HG03064 (cell line): ENCODE measurements around the gene AMFR.
A peak's percentile ranks its signal among the peaks of the same experiment; 100 is the strongest.

Experiments used
- ATAC-seq: cut with Tn5 transposase; IDR thresholded peaks from one replicate; pipeline ENCODE4 v1.9.1; 2021; ENCODE audit warnings: low read depth; ENCODE audit not compliant: unreplicated experiment

Gene AMFR

DNA sequence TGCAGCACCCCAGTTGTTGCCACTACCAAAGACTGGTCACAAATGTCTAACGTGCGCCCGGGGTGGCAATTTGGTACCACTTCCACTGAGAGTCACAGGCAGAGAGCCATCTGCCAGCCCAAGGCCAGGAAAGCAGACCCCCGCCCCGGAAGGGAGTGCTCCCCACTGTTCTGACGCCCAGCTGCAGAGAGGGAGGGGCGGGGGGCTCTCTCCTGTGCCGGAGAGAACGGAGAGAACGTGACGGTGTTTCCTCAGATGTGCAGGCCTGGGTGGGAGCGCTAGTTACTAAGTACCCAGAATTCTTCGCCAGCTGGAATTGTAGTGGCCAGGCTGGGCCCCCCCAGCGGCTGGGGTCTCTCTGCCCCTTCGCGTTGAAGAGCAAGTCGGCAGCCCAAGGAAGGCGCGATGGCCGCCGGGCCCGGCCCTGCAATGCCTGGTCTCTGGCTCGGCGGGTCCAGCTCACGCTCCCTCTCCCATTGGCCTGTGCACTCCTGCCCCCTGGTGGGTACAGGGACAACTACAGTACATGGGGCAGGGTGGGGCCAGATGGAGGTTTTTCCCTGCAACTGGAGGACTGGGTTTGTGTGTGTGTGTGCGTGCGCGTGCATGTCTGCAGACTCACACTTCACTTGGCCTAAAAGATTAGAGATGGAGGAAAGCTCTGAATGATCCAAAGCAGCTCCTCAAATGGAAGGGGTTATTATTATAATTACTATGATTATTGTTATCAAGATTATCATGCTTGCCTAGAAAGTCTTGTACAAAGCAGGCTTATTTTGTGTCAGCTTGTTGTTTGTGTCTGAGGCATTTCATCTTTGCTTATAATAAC is 107.1 kb downstream of the AMFR start:
- peak; percentile 82 for ATAC-seq

GRCh38 chr16:56316545-56316944 is 108.8 kb downstream of the AMFR start:
- ATAC-seq = no peak

DNA sequence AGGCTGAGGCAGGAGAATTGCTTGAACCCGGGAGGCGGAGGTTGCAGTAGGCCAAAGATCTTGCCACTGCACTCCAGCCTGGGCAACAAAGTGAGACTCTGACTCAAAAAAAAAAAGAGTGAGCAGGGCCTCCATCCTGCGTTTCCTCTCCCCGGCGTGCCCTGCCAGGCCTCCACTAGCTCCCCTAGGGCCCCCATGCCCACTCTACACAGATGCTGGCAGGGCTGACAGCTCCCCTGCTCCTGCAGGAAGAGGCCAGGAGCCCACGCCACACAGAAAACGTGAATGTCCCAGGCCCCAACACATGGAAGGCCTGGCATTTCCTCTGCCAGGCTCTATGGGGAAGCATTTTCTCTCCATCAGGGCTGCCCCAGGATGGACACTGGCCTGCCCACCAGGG is 109.4 kb downstream of the AMFR start:
- no peak for ATAC-seq

GRCh38 chr16:56314244-56314850 is 111.0 kb downstream of the AMFR start:
- ATAC-seq = no peak

DNA sequence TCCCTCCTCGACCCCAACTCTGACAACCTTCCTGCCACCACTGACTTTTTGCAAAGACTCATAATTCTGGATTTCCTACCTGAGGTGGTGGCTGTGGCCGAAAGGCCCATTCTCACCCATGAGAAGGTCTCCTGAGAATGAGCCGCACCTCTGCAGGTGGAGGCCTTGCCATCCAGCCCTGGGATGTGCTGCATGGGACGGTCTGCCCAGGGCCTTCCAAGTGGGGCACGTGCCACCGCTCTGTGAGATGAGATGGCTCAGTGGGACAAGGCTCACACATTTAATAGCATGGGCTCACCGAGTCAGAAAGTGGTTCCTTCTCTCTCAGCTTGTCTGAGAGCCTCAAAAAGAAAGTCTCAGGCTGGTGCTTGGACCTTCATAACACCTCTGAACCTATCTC is 112.8 kb downstream of the AMFR start:
- no peak for ATAC-seq

- ATAC-seq = no peak
Observed at GRCh38 chr16:56312028-56312300, 113.4 kb downstream of the AMFR start.
